ENCODE results near the gene CEACAM4.
"Not testable (repeated sequence)": the region's sequence is repeated elsewhere in the genome, so short reads cannot be mapped to it uniquely, and the experiment has no call there.

CEACAM4 gene

GRCh38 chr19:41626877-41627276 lies at the start of gene CEACAM4:
Gene CEACAM4, minus strand, starts transcription at chr19:41627074. Its CDS starts 111 bp downstream, at chr19:41626963.
- DNase-seq (ENCODE audit: low spot score), result no peak

GRCh38 chr19:41671486-41671885 lies 44.6 kb upstream of the CEACAM4 start:
- DNase-seq (ENCODE audit: low spot score), result no peak

GRCh38 chr19:41670755-41671154 lies 43.9 kb upstream of the CEACAM4 start:
- no peak for DNase-seq (ENCODE audit: low spot score)

- DNase-seq (ENCODE audit: low spot score), result no peak
Observed at GRCh38 chr19:41668315-41668714, 41.4 kb upstream of the CEACAM4 start.

- no peak for DNase-seq (ENCODE audit: low spot score)
Observed at GRCh38 chr19:41666075-41666474, 39.2 kb upstream of the CEACAM4 start.

GRCh38 chr19:41657157-41657556 lies 30.3 kb upstream of the CEACAM4 start:
- DNase-seq (ENCODE audit: low spot score), result no peak

GRCh38 chr19:41656756-41657155 lies 29.9 kb upstream of the CEACAM4 start:
- DNase-seq (ENCODE audit: low spot score), result not testable (repeated sequence)

- DNase-seq (ENCODE audit: low spot score), result no peak
Observed at GRCh38 chr19:41652250-41652649, 25.4 kb upstream of the CEACAM4 start.

- no peak for DNase-seq (ENCODE audit: low spot score)
Observed at GRCh38 chr19:41649827-41650226, 23.0 kb upstream of the CEACAM4 start.

GRCh38 chr19:41646589-41647204 lies 19.8 kb upstream of the CEACAM4 start:
- DNase-seq (ENCODE audit: low spot score), result no peak

GRCh38 chr19:41641879-41642485 lies 15.1 kb upstream of the CEACAM4 start:
- peak; percentile 86 for DNase-seq (ENCODE audit: low spot score)

GRCh38 chr19:41638641-41639081 lies 11.8 kb upstream of the CEACAM4 start:
- DNase-seq (ENCODE audit: low spot score), result no peak

- DNase-seq (ENCODE audit: low spot score), result no peak
Observed at GRCh38 chr19:41637484-41637883, 10.6 kb upstream of the CEACAM4 start.

- DNase-seq (ENCODE audit: low spot score), result no peak
Observed at GRCh38 chr19:41627966-41628675, 1.2 kb upstream of the CEACAM4 start.

- DNase-seq (ENCODE audit: low spot score), result no peak
Observed at GRCh38 chr19:41626278-41626677, 596 bp downstream of the CEACAM4 start.

- DNase-seq (ENCODE audit: low spot score), result no peak
Observed at GRCh38 chr19:41624937-41625336, 1.9 kb downstream of the CEACAM4 start.

GRCh38 chr19:41624515-41624914 lies 2.4 kb downstream of the CEACAM4 start:
- DNase-seq (ENCODE audit: low spot score), result no peak

- DNase-seq (ENCODE audit: low spot score), result no peak
Observed at GRCh38 chr19:41623360-41623759, 3.5 kb downstream of the CEACAM4 start.

GRCh38 chr19:41621654-41622053 lies 5.2 kb downstream of the CEACAM4 start:
- no peak for DNase-seq (ENCODE audit: low spot score)

- DNase-seq (ENCODE audit: low spot score), result no peak
Observed at GRCh38 chr19:41621226-41621625, 5.6 kb downstream of the CEACAM4 start.

- no peak for DNase-seq (ENCODE audit: low spot score)
Observed at GRCh38 chr19:41620171-41620570, 6.7 kb downstream of the CEACAM4 start.

GRCh38 chr19:41619018-41619556 lies 7.8 kb downstream of the CEACAM4 start:
- DNase-seq (ENCODE audit: low spot score), result no peak

Measured in D341Med (cell line).